Loucy (cell line): ENCODE measurements around the gene CHCHD10.
A peak's percentile ranks its signal among the peaks of the same experiment; 100 is the strongest.

Source experiments
- H2AFZ ChIP-seq: fragments of 200-600 bp; sonication (generic); 2 replicates; pipeline ENCODE4 v1.6.0; 2016; ENCODE audit warnings: antibody characterized with exemption, mild to moderate bottlenecking, low read length, moderate library complexity
- H3F3A ChIP-seq: fragments of 200-600 bp; 2 replicates; pipeline ENCODE4 v1.6.0; 2016; ENCODE audit warnings: antibody characterized with exemption, low read depth, mild to moderate bottlenecking
- H3K27me3 ChIP-seq: fragments of 200-600 bp; sonication (generic); 2 replicates; pipeline ENCODE4 v1.6.1; 2014; ENCODE audit warnings: low read length, mild to moderate bottlenecking; ENCODE audit not compliant: insufficient read depth, poor library complexity, severe bottlenecking
- H3K36me3 ChIP-seq: fragments of 200-600 bp; sonication (generic); 2 replicates; pipeline ENCODE4 v1.6.1; 2016; ENCODE audit warnings: low read length; ENCODE audit not compliant: insufficient read depth
- H3K4me1 ChIP-seq: fragments of 200-600 bp; sonication (generic); 2 replicates; pipeline ENCODE4 v1.5.1; 2014; ENCODE audit warnings: low read length, mild to moderate bottlenecking; ENCODE audit not compliant: insufficient read depth, poor library complexity, severe bottlenecking
- H3K4me2 ChIP-seq: fragments of 200-600 bp; sonication (generic); 2 replicates; pipeline ENCODE4 v1.6.0; 2014; ENCODE audit warnings: antibody characterized with exemption, low read length, low read depth, mild to moderate bottlenecking; ENCODE audit not compliant: poor library complexity, severe bottlenecking
- H3K4me3 ChIP-seq: fragments of 200-600 bp; sonication (generic); 2 replicates; pipeline ENCODE4 v1.5.1; 2014; ENCODE audit warnings: low read length, mild to moderate bottlenecking, mixed read lengths; ENCODE audit not compliant: poor library complexity, severe bottlenecking
- H3K79me2 ChIP-seq: fragments of 200-600 bp; sonication (generic); 2 replicates; pipeline ENCODE4 v1.6.1; 2014; ENCODE audit warnings: low read length; ENCODE audit not compliant: insufficient read depth
- H3K9ac ChIP-seq: fragments of 200-600 bp; sonication (generic); 2 replicates; pipeline ENCODE4 v1.6.0; 2014; ENCODE audit warnings: mild to moderate bottlenecking, low read depth, low read length, moderate library complexity; ENCODE audit not compliant: poor library complexity, severe bottlenecking
- H3K9me2 ChIP-seq: fragments of 200-600 bp; sonication (generic); replicated peaks from 2 replicates; pipeline ENCODE4 v1.6.1; 2016; ENCODE audit warnings: low read depth, low read length, mixed read lengths
- H3K9me3 ChIP-seq: fragments of 200-600 bp; sonication (generic); 2 replicates; pipeline ENCODE4 v1.6.1; 2014; ENCODE audit warnings: mild to moderate bottlenecking, antibody characterized with exemption, low read length, low read depth; ENCODE audit not compliant: insufficient read depth
- H4K20me1 ChIP-seq: fragments of 200-600 bp; sonication (generic); 2 replicates; pipeline ENCODE4 v1.6.0; 2014; ENCODE audit warnings: antibody characterized with exemption, low read length, mild to moderate bottlenecking; ENCODE audit not compliant: insufficient read depth, poor library complexity, severe bottlenecking
- CTCF ChIP-seq: fragments of 200-600 bp; sonication (generic); conservative IDR thresholded peaks from 2 replicates; pipeline ENCODE4 v1.5.1; 2014; ENCODE audit warnings: mild to moderate bottlenecking, antibody characterized with exemption, low read length
- EZH2phosphoT487 ChIP-seq: fragments of 200-600 bp; IDR thresholded peaks from 2 replicates; pipeline ENCODE4 v1.6.1; 2018; ENCODE audit warnings: antibody characterized with exemption, mild to moderate bottlenecking, moderate library complexity, borderline replicate concordance

CHCHD10 gene

DNA sequence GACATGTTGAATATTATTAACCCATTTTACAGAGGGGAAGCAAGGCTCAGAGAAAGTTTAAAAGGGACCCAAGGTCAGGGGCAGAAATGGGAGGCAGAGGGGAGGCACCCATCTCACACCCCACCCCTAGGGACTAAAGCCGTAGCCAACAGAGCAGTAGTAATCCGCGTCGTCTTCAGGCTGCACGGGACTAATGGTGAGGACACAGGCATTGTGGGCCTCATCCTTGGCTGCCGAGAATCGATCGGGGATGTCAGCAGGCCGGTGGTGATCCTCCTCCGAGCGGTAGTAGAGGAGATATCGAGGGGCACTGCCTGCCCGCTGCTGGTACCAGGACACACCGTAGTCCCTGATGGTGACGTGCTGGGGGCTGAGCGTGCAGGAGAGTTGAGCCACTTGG is 15.0 kb downstream of the CHCHD10 start:
- no peaks in the 10 kb centered on the region for H3K36me3 ChIP-seq
- peaks cover 3% of the 10 kb centered on the region; the same call in 1 of the 2 replicates for H3F3A ChIP-seq
- no peak overlapping the region for H3K9ac ChIP-seq
- no peak overlapping the region for H3K4me3 ChIP-seq
- H3K79me2 ChIP-seq = peaks cover 13% of the 10 kb centered on the region; the same call in 1 of the 2 replicates
- H3K27me3 ChIP-seq = no peaks in the 10 kb centered on the region
- TF ChIP-seq CTCF (no peak), EZH2phosphoT487 (no peak)
- H3K4me1 ChIP-seq = peaks cover 35% of the 10 kb centered on the region
- H4K20me1 ChIP-seq = no peaks in the 10 kb centered on the region
- H3K4me2 ChIP-seq = no peak overlapping the region
- H3K9me2 ChIP-seq = no peaks in the 10 kb centered on the region
- no peaks in the 10 kb centered on the region for H3K9me3 ChIP-seq
- H2AFZ ChIP-seq = no peak overlapping the region

GRCh38 chr22:23752090-23752691 is 15.6 kb downstream of the CHCHD10 start:
- no peak overlapping the region for H3K9ac ChIP-seq
- TF ChIP-seq EZH2phosphoT487 = no peak
- TF ChIP-seq CTCF = no peak
- no peaks in the 10 kb centered on the region for H3K36me3 ChIP-seq
- H3K4me2 ChIP-seq = peak overlapping the region; percentile 99
- H2AFZ ChIP-seq = no peak overlapping the region
- no peaks in the 10 kb centered on the region for H3K9me3 ChIP-seq
- H4K20me1 ChIP-seq = no peaks in the 10 kb centered on the region
- no peaks in the 10 kb centered on the region for H3K9me2 ChIP-seq
- H3F3A ChIP-seq = peaks cover 3% of the 10 kb centered on the region; the same call in 1 of the 2 replicates
- no peak overlapping the region for H3K4me3 ChIP-seq
- H3K79me2 ChIP-seq = peaks cover 16% of the 10 kb centered on the region; the same call in 1 of the 2 replicates
- no peaks in the 10 kb centered on the region for H3K27me3 ChIP-seq
- H3K4me1 ChIP-seq = peaks cover 30% of the 10 kb centered on the region

- Histone ChIP-seq H3K4me3 (peak overlapping the region; percentile 93), H4K20me1 (no peaks in the 10 kb centered on the region), H3K4me1 (peaks cover 23% of the 10 kb centered on the region), H3K9me2 (no peaks in the 10 kb centered on the region), H3K4me2 (peak overlapping the region; percentile 99), H3K36me3 (no peaks in the 10 kb centered on the region), H3F3A (peaks cover 3% of the 10 kb centered on the region; the same call in 1 of the 2 replicates), H3K79me2 (peaks cover 22% of the 10 kb centered on the region; the same call in 1 of the 2 replicates), H3K9ac (peak overlapping the region; percentile 95), H3K9me3 (no peaks in the 10 kb centered on the region), H2AFZ (peak overlapping the region; percentile 89), H3K27me3 (no peaks in the 10 kb centered on the region)
- TF ChIP-seq EZH2phosphoT487 = no peak
- no peak for TF ChIP-seq CTCF
These were observed 16.3 kb downstream of the CHCHD10 start for GRCh38 chr22:23751441-23751996.
